Activated effector memory CD4-positive, alpha-beta T cell treated with anti-CD3 and anti-CD28 coated beads, Interleukin-2, amount 50 U/mL, for 16 hours (primary cell): ENCODE results near the gene BEST2.
"Not testable (repeated sequence)": the region's sequence is repeated elsewhere in the genome, so short reads cannot be mapped to it uniquely, and the experiment has no call there.

Source experiments
- DNase-seq: peaks from one replicate; pipeline ENCODE4 v3.0.0-alpha.2; 2020

BEST2 gene

DNA sequence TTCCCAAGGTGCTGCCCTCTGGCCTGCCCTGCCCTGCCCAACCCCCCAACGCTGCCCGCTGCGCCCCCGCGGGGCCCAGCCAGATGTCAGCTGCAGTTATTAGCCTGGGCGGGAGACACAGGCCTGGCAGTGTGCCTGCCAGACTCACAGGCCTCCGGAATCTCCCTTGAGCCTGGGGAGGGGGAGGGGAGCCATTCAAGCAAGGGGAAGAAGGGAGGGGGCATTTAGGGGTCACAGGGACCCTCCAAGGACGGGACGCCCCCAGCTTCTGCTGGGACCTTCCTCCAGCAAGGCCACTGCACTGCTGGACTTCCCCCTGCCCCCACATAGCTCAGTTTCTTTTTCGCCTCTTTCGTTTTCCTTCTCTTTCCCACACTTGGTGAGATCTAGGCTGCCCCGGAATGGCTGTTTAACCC, 37.1 kb downstream of the BEST2 start:
- peak; percentile 85 for DNase-seq

DNA sequence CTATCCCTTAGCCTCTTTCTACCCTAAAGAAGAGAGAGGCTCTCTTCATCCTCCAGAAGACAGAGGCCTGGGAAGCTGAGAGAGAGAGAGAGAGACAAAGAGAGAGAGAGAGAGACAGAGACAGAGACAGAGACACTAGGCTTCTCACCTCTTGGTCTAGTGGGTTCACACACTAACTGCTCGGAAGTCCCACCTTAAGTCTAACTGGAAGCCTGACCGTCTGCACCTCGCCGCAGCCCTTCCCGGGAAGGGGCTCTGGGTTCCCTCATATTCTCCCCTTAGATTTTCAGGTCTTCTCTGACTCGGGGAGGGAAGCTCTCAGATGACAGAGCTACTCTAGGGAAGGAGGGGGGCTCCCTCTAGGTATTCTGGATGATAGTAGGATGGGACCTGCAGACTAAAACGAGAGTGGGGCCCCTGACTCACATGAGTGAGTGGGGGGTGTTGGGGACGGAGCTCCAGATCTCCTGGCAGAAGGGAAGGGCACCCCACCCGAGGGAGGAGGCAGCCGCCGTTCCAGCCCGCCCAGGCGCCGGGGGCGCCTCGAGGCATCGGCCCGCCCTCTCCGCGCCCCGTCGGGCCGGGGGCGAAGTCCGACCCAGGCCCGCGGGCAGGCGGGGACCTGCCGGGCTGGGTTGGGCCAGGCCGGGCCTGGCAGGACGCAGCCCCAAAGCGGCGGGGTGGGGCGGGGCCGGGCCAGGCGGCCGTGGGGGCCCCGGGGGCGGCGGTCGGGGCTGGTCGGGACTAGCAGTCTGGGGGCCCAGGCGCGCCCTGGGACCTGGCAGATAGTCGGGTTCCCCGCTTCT, 37.7 kb downstream of the BEST2 start:
- DNase-seq, result no peak

DNA sequence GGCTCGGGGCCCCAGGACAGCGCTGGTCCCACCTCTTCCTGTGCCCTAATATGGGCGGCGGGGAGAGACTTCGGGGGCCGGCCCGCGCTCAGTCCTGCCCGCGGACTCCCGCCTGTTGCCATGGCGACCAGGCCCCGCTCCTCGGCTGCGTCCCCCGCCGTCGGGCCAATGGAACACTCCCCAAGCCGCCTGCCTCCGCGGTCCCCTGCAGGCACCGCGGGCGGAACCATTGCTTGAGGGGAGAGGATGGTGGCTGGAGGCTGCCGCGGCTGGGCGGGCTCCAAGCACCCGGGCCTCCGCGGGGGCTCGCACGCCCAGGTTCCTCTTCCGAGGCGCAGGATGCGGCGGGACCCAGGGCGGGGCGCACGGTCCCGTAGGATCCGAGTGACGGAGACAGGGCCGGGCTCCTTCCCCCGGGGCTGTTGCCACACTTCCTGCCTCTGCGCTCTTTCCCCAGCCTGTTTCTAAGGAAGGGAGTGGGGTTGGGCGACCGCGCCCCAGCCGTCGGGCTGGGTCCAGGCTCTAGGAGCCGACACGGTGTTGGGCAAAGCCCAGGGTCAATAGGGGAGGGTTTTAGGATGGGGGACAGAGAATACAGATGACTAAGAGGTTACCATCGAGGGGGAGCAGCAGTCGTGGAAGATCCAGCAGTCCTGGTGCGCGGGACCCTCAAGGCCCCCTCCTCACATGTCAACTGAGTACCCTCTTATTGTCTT, 38.5 kb downstream of the BEST2 start:
- DNase-seq, result peak; percentile 97

DNA sequence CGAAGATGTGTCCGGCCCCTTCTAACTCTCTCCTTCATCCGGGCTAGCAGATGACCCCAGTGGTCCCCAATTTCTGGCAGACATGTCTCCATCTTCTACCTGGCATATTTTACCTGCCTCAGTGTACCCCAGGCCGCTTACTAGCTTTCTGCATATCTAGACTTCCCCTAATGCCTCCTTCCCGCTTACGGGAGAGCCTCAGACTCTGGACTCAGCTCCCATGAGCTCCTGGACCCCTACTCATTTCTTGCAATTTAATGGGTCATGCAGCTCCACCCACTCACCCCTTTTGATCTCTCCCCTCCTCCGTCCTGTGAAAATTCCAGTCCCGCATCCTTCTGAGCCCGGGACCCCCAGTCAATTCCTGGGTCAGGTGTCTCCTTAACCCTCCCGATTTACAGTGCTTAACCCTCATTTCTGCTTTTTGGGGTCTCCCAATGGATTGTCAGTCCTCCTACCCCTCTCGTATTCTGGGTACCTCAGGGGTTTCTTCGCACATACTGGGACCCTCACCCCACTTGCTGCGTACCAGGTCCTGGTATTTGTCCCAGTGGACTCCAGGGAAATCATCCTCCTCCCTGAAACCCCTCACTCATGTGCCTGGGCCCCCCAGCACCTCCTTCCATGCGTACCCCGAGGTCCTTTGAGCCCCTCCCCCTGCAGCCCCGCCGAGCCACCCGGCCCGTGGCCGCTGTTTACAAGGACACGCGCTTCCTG, 39.2 kb downstream of the BEST2 start:
- DNase-seq, result no peak

DNA sequence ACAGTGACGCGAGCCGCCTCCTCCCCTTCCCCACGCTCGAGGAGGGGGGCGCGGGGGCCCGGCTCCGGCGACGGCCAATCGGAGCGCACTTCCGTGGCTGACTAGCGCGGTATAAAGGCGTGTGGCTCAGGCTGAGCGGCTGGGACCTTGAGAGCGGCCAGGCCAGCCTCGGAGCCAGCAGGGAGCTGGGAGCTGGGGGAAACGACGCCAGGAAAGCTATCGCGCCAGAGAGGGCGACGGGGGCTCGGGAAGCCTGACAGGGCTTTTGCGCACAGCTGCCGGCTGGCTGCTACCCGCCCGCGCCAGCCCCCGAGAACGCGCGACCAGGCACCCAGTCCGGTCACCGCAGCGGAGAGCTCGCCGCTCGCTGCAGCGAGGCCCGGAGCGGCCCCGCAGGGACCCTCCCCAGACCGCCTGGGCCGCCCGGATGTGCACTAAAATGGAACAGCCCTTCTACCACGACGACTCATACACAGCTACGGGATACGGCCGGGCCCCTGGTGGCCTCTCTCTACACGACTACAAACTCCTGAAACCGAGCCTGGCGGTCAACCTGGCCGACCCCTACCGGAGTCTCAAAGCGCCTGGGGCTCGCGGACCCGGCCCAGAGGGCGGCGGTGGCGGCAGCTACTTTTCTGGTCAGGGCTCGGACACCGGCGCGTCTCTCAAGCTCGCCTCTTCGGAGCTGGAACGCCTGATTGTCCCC, 39.9 kb downstream of the BEST2 start, which contains the start of gene JUNB:
Gene JUNB (plus strand): TSS at position 142 of the 706 bp plus-strand sequence. CDS start 286 bp downstream, at position 428.
- peak; percentile 99 for DNase-seq

DNA sequence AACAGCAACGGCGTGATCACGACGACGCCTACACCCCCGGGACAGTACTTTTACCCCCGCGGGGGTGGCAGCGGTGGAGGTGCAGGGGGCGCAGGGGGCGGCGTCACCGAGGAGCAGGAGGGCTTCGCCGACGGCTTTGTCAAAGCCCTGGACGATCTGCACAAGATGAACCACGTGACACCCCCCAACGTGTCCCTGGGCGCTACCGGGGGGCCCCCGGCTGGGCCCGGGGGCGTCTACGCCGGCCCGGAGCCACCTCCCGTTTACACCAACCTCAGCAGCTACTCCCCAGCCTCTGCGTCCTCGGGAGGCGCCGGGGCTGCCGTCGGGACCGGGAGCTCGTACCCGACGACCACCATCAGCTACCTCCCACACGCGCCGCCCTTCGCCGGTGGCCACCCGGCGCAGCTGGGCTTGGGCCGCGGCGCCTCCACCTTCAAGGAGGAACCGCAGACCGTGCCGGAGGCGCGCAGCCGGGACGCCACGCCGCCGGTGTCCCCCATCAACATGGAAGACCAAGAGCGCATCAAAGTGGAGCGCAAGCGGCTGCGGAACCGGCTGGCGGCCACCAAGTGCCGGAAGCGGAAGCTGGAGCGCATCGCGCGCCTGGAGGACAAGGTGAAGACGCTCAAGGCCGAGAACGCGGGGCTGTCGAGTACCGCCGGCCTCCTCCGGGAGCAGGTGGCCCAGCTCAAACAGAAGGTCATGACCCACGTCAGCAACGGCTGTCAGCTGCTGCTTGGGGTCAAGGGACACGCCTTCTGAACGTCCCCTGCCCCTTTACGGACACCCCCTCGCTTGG, 40.7 kb downstream of the BEST2 start:
- DNase-seq, result peak; percentile 91

DNA sequence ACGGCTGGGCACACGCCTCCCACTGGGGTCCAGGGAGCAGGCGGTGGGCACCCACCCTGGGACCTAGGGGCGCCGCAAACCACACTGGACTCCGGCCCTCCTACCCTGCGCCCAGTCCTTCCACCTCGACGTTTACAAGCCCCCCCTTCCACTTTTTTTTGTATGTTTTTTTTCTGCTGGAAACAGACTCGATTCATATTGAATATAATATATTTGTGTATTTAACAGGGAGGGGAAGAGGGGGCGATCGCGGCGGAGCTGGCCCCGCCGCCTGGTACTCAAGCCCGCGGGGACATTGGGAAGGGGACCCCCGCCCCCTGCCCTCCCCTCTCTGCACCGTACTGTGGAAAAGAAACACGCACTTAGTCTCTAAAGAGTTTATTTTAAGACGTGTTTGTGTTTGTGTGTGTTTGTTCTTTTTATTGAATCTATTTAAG, 41.3 kb downstream of the BEST2 start:
- DNase-seq, result peak; percentile 76

DNA sequence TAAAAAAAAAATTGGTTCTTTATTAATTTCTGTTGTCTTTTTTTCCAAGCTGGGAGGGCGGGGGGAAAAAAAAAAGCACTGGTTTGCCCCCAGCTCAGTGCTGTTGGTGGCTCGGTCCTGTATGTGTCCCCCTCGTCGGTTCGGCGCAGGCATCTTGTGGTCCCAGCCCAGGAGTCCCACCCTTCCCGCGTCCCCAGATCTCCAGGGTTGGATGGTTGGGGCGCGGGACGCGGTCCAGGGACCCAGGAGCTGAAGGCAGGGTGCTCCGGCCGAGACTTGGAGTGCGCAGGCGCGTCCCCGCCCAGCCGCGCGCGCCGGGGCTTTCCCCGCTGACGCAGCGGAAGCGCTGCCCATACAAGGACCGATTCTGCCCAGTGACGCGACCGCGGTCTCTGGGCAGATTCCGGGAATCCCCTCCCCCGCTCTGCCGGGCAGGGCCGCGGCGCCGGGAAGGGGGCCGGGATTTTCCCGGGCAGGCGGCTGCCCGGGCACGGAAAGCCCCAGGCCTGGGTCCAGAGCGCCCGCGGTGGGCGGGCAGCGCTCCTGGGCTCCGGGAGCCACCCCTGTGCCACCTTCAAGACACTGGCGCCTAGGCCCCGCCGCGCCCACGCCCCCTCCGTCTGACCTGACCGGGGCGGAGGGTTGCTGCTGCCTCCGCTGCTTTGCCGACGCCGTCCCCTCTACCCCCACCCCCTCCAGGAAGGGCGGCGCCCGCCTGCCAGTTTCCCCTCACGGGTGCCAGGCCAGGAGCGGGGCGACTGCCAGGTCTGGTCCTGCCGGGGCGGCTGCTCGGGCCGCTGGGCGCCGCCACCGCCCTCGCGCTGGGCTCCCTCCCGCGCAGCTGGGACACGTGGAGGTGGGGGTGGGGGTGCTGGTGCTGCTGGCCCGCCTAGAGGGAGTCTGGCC, 42.0 kb downstream of the BEST2 start:
- peak; percentile 97 for DNase-seq

DNA sequence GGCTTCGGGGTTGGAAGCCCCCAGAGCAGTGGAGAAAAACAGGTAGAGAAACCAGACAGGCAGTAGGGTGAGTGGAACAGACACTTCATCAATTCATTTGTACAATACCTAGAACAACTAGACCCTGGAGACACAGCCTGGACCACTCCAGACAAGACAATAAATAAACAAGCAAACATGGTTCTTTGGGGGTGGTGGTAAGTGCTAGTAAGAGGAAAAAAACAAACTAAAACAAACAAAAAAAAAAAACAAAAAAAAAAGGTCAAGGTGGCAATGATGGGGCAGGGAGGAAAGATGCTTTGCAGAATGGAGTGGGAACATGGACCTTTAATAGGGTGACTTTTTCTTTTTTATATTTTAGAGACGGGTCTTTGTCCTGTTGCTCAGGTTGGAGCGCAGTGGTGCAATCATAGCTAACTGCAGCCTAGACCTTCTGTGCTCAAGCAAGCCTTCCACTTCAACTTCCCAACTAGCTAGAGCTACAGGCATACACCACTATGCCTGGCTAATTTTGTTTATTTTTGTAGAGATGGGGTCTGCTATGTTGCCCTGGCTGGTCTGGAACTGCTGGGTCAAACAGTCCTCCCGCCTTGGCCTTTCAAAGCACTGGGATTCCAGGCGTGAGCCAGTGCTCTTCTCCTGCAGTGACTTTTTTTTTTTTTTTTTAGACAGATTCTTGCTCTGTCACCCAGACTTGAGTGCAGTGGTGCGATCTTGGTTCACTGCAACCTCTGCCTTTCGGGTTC, 42.8 kb downstream of the BEST2 start:
- no peak for DNase-seq

DNA sequence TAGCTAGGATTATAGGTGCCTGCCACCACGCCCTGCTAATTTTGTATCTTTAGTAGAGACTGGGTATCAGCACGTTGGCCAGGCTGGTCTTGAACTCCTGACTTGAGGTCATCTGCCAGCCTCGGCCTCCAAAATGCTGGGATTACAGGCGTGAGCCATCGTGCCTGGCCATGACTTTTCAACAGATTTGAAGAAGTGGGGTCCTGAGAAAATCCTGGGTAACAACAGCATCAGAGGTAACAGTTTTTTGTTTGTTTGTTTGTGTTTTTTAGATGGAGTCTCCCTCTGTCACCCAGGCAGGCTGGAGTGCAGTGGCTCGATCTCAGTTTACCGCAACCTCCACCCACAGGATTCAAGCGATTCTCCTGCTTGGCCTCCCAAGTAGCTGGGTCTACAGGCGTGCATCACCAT, 43.4 kb downstream of the BEST2 start:
- no peak for DNase-seq

DNA sequence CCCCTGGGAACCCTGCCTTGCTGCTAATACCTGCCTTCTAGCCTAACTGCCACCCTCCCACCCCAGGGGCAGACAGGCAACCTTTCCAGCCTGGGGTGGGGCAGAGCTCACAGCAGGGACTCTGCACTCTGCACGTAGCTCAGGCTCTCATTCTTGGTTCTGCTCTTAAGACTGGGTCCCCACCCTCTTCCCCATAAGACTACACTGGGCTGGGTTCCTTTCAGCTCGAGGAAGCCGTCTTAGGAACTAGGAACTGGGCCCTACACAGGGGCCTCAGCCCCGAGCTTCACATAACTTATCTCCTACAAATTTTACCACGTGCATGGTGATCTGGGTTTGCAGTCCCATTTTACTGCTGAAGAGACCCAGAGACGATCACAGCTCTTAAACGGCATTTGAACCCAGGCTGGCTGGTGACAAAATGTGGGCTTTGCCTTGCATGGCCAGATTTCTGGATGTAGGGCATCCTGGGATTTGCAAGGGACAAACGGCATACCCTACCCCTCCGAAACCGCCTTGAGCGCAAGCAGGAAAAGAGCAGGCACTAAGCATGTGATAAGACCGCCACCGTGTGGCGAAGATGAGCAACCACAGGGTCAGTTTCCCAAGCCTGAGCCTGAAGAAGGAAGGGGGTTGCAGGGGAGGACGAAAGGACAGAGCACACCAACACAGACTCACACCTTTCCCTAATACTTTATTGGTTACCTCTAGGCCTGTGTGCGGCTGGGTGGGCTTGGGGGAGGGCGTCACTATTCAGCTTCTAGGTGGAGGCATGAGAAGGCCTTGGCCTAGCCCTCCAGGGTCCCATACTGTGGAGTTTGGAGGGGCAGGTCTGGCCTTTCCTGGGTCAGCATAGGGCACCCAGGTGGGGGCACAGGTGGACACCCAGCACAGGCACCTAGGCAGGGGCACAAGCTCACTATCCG, 44.8 kb downstream of the BEST2 start:
- DNase-seq, result peak; percentile 91

DNA sequence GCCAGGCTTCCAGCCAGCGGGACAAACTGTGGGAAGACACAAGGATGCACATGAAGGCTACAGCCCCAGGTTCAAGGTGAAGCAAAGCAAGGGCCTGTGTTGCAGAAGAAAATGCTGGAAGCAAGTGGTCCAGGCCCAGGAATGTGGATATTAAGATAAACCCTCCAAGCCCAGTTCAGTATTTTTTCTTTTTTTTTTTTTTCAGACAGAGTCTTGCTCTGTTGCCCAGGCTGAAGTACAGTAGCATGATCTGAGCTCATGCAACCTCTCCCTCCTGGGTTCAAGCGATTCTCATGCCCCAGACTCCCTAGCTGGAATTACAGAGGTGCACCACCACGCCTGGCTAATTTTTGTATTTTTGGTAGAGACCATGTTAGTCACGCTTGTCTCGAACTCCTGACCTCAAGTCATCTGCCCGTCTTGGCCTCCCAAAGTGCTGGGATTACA, 45.6 kb downstream of the BEST2 start:
- DNase-seq, result no peak

DNA sequence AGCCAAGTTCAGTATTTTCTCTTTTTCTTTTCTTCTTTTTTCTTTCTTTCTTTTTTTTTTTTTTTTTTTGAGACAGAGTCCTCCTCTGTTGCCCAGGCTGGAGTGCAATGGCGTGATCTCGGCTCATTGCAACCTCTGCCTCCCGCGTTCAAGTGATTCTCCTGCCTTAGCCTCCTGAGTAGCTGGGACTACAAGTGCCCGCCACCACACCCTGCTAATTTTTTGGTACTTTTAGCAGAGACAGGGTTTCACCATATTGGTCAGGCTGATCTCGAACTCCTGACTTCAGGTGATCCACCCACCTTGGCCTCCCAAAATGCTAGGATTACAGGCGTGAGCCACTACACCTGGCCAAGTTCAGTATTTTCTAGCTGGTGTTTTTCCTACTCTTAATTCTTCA, 46.0 kb downstream of the BEST2 start:
- not testable (repeated sequence) for DNase-seq

DNA sequence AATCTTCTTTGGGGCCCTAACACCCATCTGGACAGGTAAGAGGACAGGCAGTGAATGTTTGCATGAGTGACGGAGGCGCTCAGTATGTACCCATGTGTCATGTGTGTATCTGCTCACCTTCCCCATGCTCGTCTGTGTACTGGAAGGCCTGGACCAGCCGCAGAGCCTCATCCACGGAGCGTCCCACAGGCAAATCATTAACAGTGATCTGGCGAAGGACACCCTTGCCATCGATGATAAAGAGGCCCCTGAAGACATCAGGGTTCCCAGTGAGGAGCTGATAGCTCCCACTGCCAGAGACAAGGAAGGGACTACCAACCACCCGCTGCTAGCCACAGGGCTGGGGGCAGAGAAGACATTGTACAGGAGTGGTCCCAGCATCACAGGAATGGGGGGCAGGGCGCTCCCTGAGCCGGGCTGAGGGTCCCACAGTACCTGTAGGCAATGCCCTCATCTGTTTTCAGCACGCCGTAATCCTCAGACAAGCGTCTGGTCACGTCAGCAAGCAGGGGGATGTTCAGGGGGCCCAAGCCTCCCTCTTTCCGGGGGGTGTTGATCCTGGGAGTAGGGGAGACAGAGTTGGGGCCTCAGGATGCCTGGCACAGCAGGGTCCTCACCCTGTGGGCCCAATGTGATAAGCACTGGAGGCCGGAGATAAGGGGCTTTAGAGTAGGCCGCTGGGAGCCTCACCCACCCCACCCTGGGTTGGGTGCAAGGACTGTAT, 48.3 kb downstream of the BEST2 start:
- DNase-seq, result no peak

DNA sequence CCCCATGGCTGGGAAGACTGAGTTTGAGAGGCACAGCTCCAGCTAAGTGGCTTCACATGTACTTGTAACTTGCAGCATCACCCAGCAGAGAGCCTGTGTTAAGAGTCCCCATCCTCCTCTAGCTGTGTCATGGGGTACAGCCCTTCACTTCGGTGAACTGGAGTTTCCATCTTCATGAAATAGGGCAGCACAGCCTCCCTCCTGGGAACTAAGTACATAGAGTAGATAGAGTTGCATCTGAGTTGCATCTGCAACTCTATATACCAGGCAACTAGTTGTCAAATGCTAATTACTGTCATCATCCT, 48.8 kb downstream of the BEST2 start:
- DNase-seq, result no peak

DNA sequence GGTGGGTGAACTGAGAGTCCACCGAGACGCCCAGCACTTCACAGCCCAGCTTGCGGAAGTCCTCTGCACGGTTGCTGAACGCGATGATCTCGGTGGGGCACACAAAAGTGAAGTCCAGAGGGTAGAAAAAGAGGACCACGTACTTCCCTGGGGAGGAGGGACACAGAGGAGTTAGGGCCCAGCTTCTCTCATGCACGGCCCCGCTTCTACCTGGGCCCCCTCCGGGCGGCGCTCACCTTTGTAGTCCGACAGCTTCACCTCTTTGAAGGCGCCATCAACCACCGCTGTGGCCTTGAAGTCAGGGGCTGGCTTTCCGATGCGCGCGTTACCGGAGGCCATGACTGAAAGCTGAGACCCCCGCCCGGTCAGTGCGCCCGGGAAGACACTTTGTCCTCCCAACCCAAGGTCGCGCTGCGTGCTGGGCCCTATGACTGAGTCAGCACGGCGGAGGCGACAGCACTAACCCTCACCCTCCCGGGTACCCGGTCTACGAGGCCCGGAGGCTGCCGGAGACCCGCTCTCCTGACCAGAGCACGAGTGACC, 49.4 kb downstream of the BEST2 start:
- peak; percentile 73 for DNase-seq

DNA sequence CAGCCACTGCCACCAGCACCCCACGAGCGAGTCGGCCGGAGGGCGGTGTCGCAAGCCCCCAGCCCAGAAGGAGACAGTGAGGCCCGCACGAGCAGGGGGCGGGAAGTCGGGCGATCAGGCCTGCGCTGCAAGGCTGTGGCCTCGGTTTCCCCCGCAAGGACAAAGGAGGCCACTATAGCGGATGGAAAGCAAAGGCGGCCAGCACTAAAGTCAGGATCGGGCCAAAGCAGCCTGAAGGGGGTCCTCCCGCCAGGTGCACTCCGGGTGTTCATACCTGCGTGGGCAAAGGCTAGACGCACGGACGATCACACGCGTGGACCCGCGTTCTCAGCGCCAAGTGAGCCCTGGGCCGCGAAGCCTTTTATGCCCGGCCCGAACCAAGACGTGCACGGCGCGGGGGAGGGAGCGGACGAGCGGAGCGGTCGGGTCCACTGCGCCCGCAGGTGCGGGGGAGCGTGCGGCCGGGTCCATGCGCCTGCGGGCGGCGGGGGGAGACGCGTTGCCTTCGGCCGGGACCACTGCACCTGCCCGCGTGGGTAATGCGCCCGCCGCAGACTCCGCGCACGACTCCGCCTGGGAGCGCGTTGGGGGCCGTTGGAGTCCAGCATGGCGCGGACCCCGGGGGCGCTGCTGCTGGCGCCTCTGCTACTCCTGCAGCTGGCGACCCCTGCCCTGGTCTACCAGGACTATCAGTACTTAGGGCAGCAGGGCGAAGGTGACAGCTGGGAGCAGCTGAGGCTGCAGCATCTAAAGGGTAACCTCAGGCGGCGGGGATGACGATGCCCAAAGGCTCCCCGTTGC, 50.1 kb downstream of the BEST2 start, which contains the start of the genes PRDX2 and THSD8:
Gene PRDX2 (minus strand): TSS at position 335 of the 801 bp plus-strand sequence. CDS start 539 bp downstream, outside the sequence.
Gene THSD8 (plus strand): TSS at position 604 of the 801 bp plus-strand sequence. CDS start 3 bp downstream, at position 607.
- peak; percentile 90 for DNase-seq
